CD14-positive monocyte (primary cell): ENCODE data around the gene RIMBP2. TPM values are rescaled to one million over a fixed set of nuclear protein-coding genes. Genes with fewer than 3 reads are reported as not detected.

Source experiments
- DNase-seq, 3 donors: peaks; one replicate each; pipeline ENCODE4 v3.0.0-alpha.2; 2011 to 2022
- H2AFZ ChIP-seq: 2 replicates; pipeline ENCODE4 v1.6.0; 2012; ENCODE audit warnings: mild to moderate bottlenecking, low read depth, low read length, inconsistent platforms; ENCODE audit not compliant: insufficient read depth, poor library complexity, severe bottlenecking
- H3K27ac ChIP-seq, 2 donors: 1 replicate in 1 of 2; 2 replicates in 1 of 2; pipeline ENCODE4 v1.5.1; 2012 to 2013; ENCODE audit warnings: low read length in 2 of 2, control low read depth in 1 of 2, inconsistent platforms in 1 of 2, low read depth in 1 of 2, mild to moderate bottlenecking in 1 of 2
- H3K27me3 ChIP-seq, 2 donors: one replicate each; pipeline versions ENCODE4 v1.6.0 to v1.6.1; 2011 to 2013; ENCODE audit warnings: low read length in 2 of 2; ENCODE audit not compliant: control insufficient read depth in 2 of 2, insufficient read depth in 2 of 2
- H3K36me3 ChIP-seq, 2 donors: replicated peaks in 1 of 2; 1 replicate in 1 of 2; 2 replicates in 1 of 2; pipeline versions ENCODE4 v1.5.1 to v1.6.1; 2012 to 2013; ENCODE audit warnings: low read length in 2 of 2, control low read depth in 1 of 2, inconsistent platforms in 1 of 2, mild to moderate bottlenecking in 1 of 2; ENCODE audit not compliant: insufficient read depth in 2 of 2, control insufficient read depth in 1 of 2
- H3K4me1 ChIP-seq, 2 donors: 1 replicate in 1 of 2; 2 replicates in 1 of 2; pipeline versions ENCODE4 v1.5.1 to v1.6.1; 2012 to 2013; ENCODE audit warnings: low read length in 2 of 2, control low read depth in 1 of 2, inconsistent platforms in 1 of 2, mild to moderate bottlenecking in 1 of 2, moderate library complexity in 1 of 2; ENCODE audit not compliant: insufficient read depth in 2 of 2, control insufficient read depth in 1 of 2
- H3K4me2 ChIP-seq: replicated peaks from 2 replicates; pipeline ENCODE3; 2012; ENCODE audit warnings: low read length, moderate library complexity, mild to moderate bottlenecking; ENCODE audit not compliant: poor library complexity, severe bottlenecking; ENCODE audit errors: extremely low read depth
- H3K4me3 ChIP-seq, 3 experiments: fragments of 200-600 bp in 1 of 3; sonication (generic) in 1 of 3; replicated peaks in 1 of 3; 1 replicate in 2 of 3; 2 replicates in 1 of 3; pipeline ENCODE4 v1.5.1; 2011 to 2013; ENCODE audit warnings: low read length in 3 of 3, mild to moderate bottlenecking in 3 of 3, control low read depth in 2 of 3, low read depth in 2 of 3, inconsistent platforms in 1 of 3, moderate library complexity in 1 of 3
- H3K79me2 ChIP-seq: 2 replicates; pipeline ENCODE4 v1.6.0; 2012; ENCODE audit warnings: mild to moderate bottlenecking, control low read depth, inconsistent platforms, low read length, moderate library complexity; ENCODE audit not compliant: insufficient read depth
- H3K9ac ChIP-seq: 2 replicates; pipeline ENCODE4 v1.6.0; 2017; ENCODE audit warnings: low read length, mild to moderate bottlenecking; ENCODE audit not compliant: insufficient read depth, poor library complexity, severe bottlenecking
- H3K9me3 ChIP-seq, 2 donors: replicated peaks in 1 of 2; 1 replicate in 1 of 2; 2 replicates in 1 of 2; pipeline versions ENCODE4 v1.5.1 to v1.6.1; 2012 to 2013; ENCODE audit warnings: low read length in 2 of 2, control low read depth in 1 of 2; ENCODE audit not compliant: control insufficient read depth in 1 of 2, insufficient read depth in 1 of 2
- H4K20me1 ChIP-seq: 2 replicates; pipeline ENCODE4 v1.6.0; 2012; ENCODE audit warnings: mild to moderate bottlenecking, low read length, control low read depth, moderate library complexity; ENCODE audit not compliant: insufficient read depth
- H3K27ac Mint-ChIP-seq, 7 donors: one replicate each; pipeline ENCODE4 v1.8.0; 2020; ENCODE audit warnings: mild to moderate bottlenecking in 7 of 7, mixed read lengths in 7 of 7, moderate library complexity in 6 of 7, inconsistent platforms in 2 of 7
- H3K27me3 Mint-ChIP-seq, 3 donors: one replicate each; pipeline ENCODE4 v1.8.0; 2021 to 2022; ENCODE audit warnings: low read depth in 3 of 3, mild to moderate bottlenecking in 3 of 3, mixed read lengths in 3 of 3, moderate library complexity in 3 of 3, inconsistent platforms in 1 of 3
- H3K36me3 Mint-ChIP-seq, 2 donors: one replicate each; pipeline ENCODE4 v1.8.0; 2020; ENCODE audit warnings: mixed read lengths in 2 of 2, inconsistent platforms in 1 of 2, mild to moderate bottlenecking in 1 of 2
- H3K4me1 Mint-ChIP-seq: one replicate; pipeline ENCODE4 v1.8.0; 2020; ENCODE audit warnings: mild to moderate bottlenecking, mixed read lengths
- H3K4me3 Mint-ChIP-seq, 2 donors: one replicate each; pipeline ENCODE4 v1.8.0; 2020; ENCODE audit warnings: mild to moderate bottlenecking in 2 of 2, mixed read lengths in 2 of 2, moderate library complexity in 1 of 2
- H3K9me3 Mint-ChIP-seq, 7 donors: one replicate each; pipeline ENCODE4 v1.8.0; 2020 to 2022; ENCODE audit warnings: mixed read lengths in 7 of 7, mild to moderate bottlenecking in 6 of 7, moderate library complexity in 6 of 7, inconsistent platforms in 2 of 7
- CTCF ChIP-seq: fragments of 200-600 bp; IDR thresholded peaks from one replicate; pipeline ENCODE4 v1.8.0; 2022; ENCODE audit warnings: antibody characterized with exemption, mild to moderate bottlenecking
- WGBS: methylation state at CpG from one replicate; pipeline ENCODE4 v1.1.5; 2013; ENCODE audit warnings: missing lambda C conversion rate; ENCODE audit not compliant: insufficient coverage; 5-methylcytosine and 5-hydroxymethylcytosine counted together
- intact Hi-C, 2 donors: fragments of 100-400 bp; cut with micrococcal nuclease; formaldehyde crosslinking; loops; one replicate each; pipeline versions ENCODE4 v1.15.0 to v1.15.1; 2023
- polyA plus RNA-seq, 3 donors: library from polyadenylated mRNA; depleted of rRNA in 1 of 3; unstranded in 2 of 3; stranded (reverse) in 1 of 3; fragments of 300-500 nt in 2 of 3; fragments of >200 nt in 1 of 3; fragmentation: Illumina TruSeq in 2 of 3; gene quantifications; 1 replicate in 2 of 3; 2 replicates in 1 of 3; pipeline ENCODE4 v1.2.3, GENCODE V29; 2012 to 2021

RIMBP2 gene
- polyA plus RNA-seq, 3 donors, result not detected

- Mint-ChIP-seq H3K36me3 (no peaks in the 10 kb centered on the region), H3K4me3 (no peak overlapping the region), H3K27ac (no peak overlapping the region), H3K4me1 (no peaks in the 10 kb centered on the region), H3K9me3 (peaks cover 0 to 2% (median 0%) of the 10 kb centered on the region in 7 donors), H3K27me3 (peaks cover 0 to 2% (median 1%) of the 10 kb centered on the region in 3 donors)
- no peak overlapping the region for H3K9ac ChIP-seq
- H3K36me3 ChIP-seq, result no peaks in the 10 kb centered on the region
- H3K4me3 ChIP-seq, result no peak overlapping the region
- DNase-seq, result no peak
- no peaks in the 10 kb centered on the region for H3K4me1 ChIP-seq
- H3K4me2 ChIP-seq, result no peak overlapping the region
- no peak overlapping the region for H3K27ac ChIP-seq
- no peak overlapping the region for H2AFZ ChIP-seq
- H3K27me3 ChIP-seq, result no peaks in the 10 kb centered on the region
- no peaks in the 10 kb centered on the region for H3K79me2 ChIP-seq
- H3K9me3 ChIP-seq, result no peaks in the 10 kb centered on the region
- intact Hi-C loops, result no loop called here
- H4K20me1 ChIP-seq, result no peaks in the 10 kb centered on the region
- TF ChIP-seq CTCF, result no peak
These were observed 185.7 kb downstream of the RIMBP2 start for GRCh38 chr12:130530429-130530828.

GRCh38 chr12:130529781-130530180, 186.3 kb downstream of the RIMBP2 start:
- Mint-ChIP-seq H3K27ac (no peak overlapping the region), H3K4me1 (no peaks in the 10 kb centered on the region), H3K27me3 (peaks cover 0 to 2% (median 1%) of the 10 kb centered on the region in 3 donors), H3K36me3 (no peaks in the 10 kb centered on the region), H3K4me3 (no peak overlapping the region), H3K9me3 (peaks cover 0 to 2% (median 0%) of the 10 kb centered on the region in 7 donors)
- Histone ChIP-seq H3K4me1 (no peaks in the 10 kb centered on the region), H3K4me3 (no peak overlapping the region), H3K27me3 (no peaks in the 10 kb centered on the region), H3K9me3 (no peaks in the 10 kb centered on the region), H2AFZ (no peak overlapping the region), H3K27ac (no peak overlapping the region), H3K79me2 (no peaks in the 10 kb centered on the region), H3K4me2 (no peak overlapping the region), H3K9ac (no peak overlapping the region), H4K20me1 (no peaks in the 10 kb centered on the region), H3K36me3 (no peaks in the 10 kb centered on the region)
- no peak for TF ChIP-seq CTCF
- DNase-seq, result no peak
- WGBS, result 94% methylated on average over 4 of the region's 4 CpGs
- intact Hi-C loops, result no loop called here
